ENCODE results near the gene ANXA11.

ANXA11 gene

GRCh38 chr10:80201608-80202141 is 3.7 kb downstream of the ANXA11 start:
- Mint-ChIP-seq H3K4me1 (ENCODE audit: low read depth) (peaks cover 54% of the 10 kb centered on the region), H3K4me3 (peak overlapping the region; percentile 55), H3K27ac (peak overlapping the region; percentile 65), H3K9me3 (no peaks in the 10 kb centered on the region), H3K36me3 (ENCODE audit: low read depth) (peaks cover 14% of the 10 kb centered on the region), H3K27me3 (ENCODE audit: low read depth) (no peaks in the 10 kb centered on the region)

- no peaks in the 10 kb centered on the region for H3K27me3 Mint-ChIP-seq (ENCODE audit: low read depth)
- H3K4me3 Mint-ChIP-seq, result no peak overlapping the region
- H3K36me3 Mint-ChIP-seq (ENCODE audit: low read depth), result peaks cover 20% of the 10 kb centered on the region
- peaks cover 58% of the 10 kb centered on the region for H3K4me1 Mint-ChIP-seq (ENCODE audit: low read depth)
- H3K27ac Mint-ChIP-seq, result peak overlapping the region; percentile 8
- no peaks in the 10 kb centered on the region for H3K9me3 Mint-ChIP-seq
Observed at GRCh38 chr10:80200687-80201086, 4.7 kb downstream of the ANXA11 start.

GRCh38 chr10:80200259-80200658 is 5.1 kb downstream of the ANXA11 start:
- Mint-ChIP-seq H3K4me3 (no peak overlapping the region), H3K27ac (no peak overlapping the region), H3K9me3 (no peaks in the 10 kb centered on the region), H3K27me3 (ENCODE audit: low read depth) (no peaks in the 10 kb centered on the region), H3K36me3 (ENCODE audit: low read depth) (peaks cover 23% of the 10 kb centered on the region), H3K4me1 (ENCODE audit: low read depth) (peaks cover 61% of the 10 kb centered on the region)

GRCh38 chr10:80199828-80200227 is 5.5 kb downstream of the ANXA11 start:
- no peaks in the 10 kb centered on the region for H3K27me3 Mint-ChIP-seq (ENCODE audit: low read depth)
- H3K9me3 Mint-ChIP-seq, result no peaks in the 10 kb centered on the region
- peaks cover 62% of the 10 kb centered on the region for H3K4me1 Mint-ChIP-seq (ENCODE audit: low read depth)
- peaks cover 25% of the 10 kb centered on the region for H3K36me3 Mint-ChIP-seq (ENCODE audit: low read depth)
- H3K27ac Mint-ChIP-seq, result no peak overlapping the region
- no peak overlapping the region for H3K4me3 Mint-ChIP-seq

GRCh38 chr10:80197972-80198916 is 7.1 kb downstream of the ANXA11 start:
- peaks cover 60% of the 10 kb centered on the region for H3K4me1 Mint-ChIP-seq (ENCODE audit: low read depth)
- H3K4me3 Mint-ChIP-seq, result no peak overlapping the region
- H3K9me3 Mint-ChIP-seq, result no peaks in the 10 kb centered on the region
- H3K36me3 Mint-ChIP-seq (ENCODE audit: low read depth), result peaks cover 24% of the 10 kb centered on the region
- no peaks in the 10 kb centered on the region for H3K27me3 Mint-ChIP-seq (ENCODE audit: low read depth)
- H3K27ac Mint-ChIP-seq, result no peak overlapping the region

GRCh38 chr10:80196950-80197315 is 8.4 kb downstream of the ANXA11 start:
- peaks cover 30% of the 10 kb centered on the region for H3K36me3 Mint-ChIP-seq (ENCODE audit: low read depth)
- H3K9me3 Mint-ChIP-seq, result peaks cover 4% of the 10 kb centered on the region
- peaks cover 58% of the 10 kb centered on the region for H3K4me1 Mint-ChIP-seq (ENCODE audit: low read depth)
- peak overlapping the region; percentile 7 for H3K4me3 Mint-ChIP-seq
- H3K27me3 Mint-ChIP-seq (ENCODE audit: low read depth), result no peaks in the 10 kb centered on the region
- peak overlapping the region; percentile 88 for H3K27ac Mint-ChIP-seq

DNA sequence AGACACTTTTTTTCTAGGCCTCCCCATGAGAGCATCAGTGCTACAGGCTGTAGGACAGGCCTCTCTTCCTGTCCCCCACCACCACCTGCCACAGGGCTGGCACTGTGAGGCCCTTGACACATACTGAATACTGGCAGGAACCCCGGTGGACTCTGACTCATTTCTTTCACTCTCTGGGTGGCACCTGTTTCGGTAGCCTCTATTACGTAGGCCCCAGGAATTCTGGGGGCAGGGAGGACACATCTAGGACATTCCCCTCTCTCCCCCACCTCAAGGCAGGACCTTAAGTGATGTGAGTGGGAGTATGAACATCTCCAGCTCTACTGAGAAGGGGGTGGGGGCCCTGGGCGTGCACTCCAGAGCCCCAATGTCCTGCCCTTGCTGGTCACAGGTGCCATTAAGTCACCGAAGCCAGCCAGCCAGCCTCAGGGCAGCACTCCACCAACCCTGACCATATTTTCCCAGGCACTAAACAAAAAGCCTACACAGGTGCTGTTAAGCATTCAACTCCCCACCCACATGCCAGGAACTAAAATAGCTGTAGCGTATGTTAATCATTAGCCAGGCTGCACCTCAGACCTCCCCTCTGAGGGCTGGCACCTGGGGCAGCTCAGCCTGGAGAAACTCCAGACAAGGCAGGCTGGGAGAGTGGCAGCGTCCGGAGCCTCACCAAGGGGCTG is 8.9 kb downstream of the ANXA11 start:
- Mint-ChIP-seq H3K36me3 (ENCODE audit: low read depth) (peaks cover 30% of the 10 kb centered on the region), H3K4me1 (ENCODE audit: low read depth) (peaks cover 58% of the 10 kb centered on the region), H3K4me3 (peak overlapping the region; percentile 40), H3K27ac (peak overlapping the region; percentile 88), H3K27me3 (ENCODE audit: low read depth) (no peaks in the 10 kb centered on the region), H3K9me3 (peaks cover 4% of the 10 kb centered on the region)

DNA sequence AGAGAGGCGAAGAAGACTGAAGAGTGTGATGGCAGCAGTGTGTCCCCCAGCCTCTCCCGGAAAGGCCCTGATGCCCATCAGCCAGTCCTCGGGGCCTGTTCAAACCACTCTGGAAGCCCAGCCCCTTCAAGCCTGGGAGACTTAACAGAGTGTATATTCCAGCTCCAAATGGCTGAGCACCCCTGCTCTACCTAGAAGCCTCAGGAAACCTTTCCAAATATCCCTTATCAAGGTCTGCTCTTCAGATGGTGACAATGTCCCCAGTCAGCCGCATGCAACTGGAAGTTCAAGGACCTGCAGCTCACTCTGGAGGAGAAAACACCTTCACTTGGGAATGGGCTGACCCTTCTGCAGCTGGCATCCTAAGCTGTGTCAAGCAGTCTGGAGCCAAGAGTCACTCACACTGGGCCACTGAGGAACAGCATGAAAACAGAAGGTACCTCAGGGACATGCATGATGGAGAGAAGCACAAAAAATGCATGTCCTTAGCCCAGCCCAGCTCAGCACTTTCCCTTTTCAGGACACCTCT is 10.2 kb downstream of the ANXA11 start:
- H3K4me3 Mint-ChIP-seq, result no peak overlapping the region
- H3K36me3 Mint-ChIP-seq (ENCODE audit: low read depth), result peaks cover 26% of the 10 kb centered on the region
- H3K27ac Mint-ChIP-seq, result peak overlapping the region; percentile 88
- H3K4me1 Mint-ChIP-seq (ENCODE audit: low read depth), result peaks cover 53% of the 10 kb centered on the region
- peaks cover 4% of the 10 kb centered on the region for H3K9me3 Mint-ChIP-seq
- no peaks in the 10 kb centered on the region for H3K27me3 Mint-ChIP-seq (ENCODE audit: low read depth)

GRCh38 chr10:80194373-80195045 is 10.8 kb downstream of the ANXA11 start:
- Mint-ChIP-seq H3K9me3 (peaks cover 4% of the 10 kb centered on the region), H3K27ac (no peak overlapping the region), H3K36me3 (ENCODE audit: low read depth) (peaks cover 26% of the 10 kb centered on the region), H3K27me3 (ENCODE audit: low read depth) (no peaks in the 10 kb centered on the region), H3K4me1 (ENCODE audit: low read depth) (peaks cover 57% of the 10 kb centered on the region), H3K4me3 (no peak overlapping the region)

- Mint-ChIP-seq H3K4me3 (no peak overlapping the region), H3K36me3 (ENCODE audit: low read depth) (peaks cover 28% of the 10 kb centered on the region), H3K9me3 (peaks cover 4% of the 10 kb centered on the region), H3K27me3 (ENCODE audit: low read depth) (no peaks in the 10 kb centered on the region), H3K27ac (no peak overlapping the region), H3K4me1 (ENCODE audit: low read depth) (peaks cover 63% of the 10 kb centered on the region)
Observed at GRCh38 chr10:80192553-80192952, 12.8 kb downstream of the ANXA11 start.

DNA sequence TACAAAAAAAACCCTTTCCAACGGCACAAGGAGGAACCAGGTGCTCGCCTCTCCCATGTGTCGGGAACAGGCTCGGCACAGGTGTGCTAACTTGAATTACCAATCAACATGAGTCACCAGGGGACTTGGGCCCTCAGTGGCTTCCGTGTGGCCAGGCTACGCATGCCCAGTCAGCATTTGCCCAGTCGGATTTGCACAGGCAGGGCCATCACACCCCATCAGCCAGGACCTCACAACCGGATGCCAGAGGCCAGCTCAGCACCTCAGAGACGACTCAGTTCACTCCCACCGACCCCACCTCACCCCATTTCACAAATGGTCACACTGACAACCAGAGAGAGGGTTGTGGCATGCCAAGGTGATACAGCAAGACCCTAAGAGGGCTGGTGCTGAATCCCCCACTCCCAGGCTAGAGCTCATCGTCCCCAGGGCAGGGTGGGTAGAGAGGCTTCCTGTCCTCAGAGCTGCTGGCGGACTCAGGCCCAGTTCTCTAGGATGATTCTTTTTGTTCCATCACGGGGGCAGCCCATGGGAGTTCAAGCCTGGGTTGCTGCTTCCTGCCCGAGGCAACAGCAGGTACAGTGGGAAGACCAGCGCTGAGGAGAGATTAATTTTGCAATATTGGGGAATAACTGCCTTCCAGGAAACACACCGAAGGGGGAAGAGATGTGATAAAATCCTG is 13.6 kb downstream of the ANXA11 start:
- Mint-ChIP-seq H3K4me1 (ENCODE audit: low read depth) (peaks cover 63% of the 10 kb centered on the region), H3K9me3 (peaks cover 4% of the 10 kb centered on the region), H3K36me3 (ENCODE audit: low read depth) (peaks cover 28% of the 10 kb centered on the region), H3K27ac (peak overlapping the region; percentile 81), H3K4me3 (peak overlapping the region; percentile 27), H3K27me3 (ENCODE audit: low read depth) (no peaks in the 10 kb centered on the region)

GRCh38 chr10:80188713-80189112 is 16.6 kb downstream of the ANXA11 start:
- H3K4me1 Mint-ChIP-seq (ENCODE audit: low read depth), result peaks cover 63% of the 10 kb centered on the region
- H3K27me3 Mint-ChIP-seq (ENCODE audit: low read depth), result no peaks in the 10 kb centered on the region
- peak overlapping the region; percentile 91 for H3K27ac Mint-ChIP-seq
- peak overlapping the region; percentile 66 for H3K4me3 Mint-ChIP-seq
- peaks cover 20% of the 10 kb centered on the region for H3K36me3 Mint-ChIP-seq (ENCODE audit: low read depth)
- H3K9me3 Mint-ChIP-seq, result peaks cover 4% of the 10 kb centered on the region

- peaks cover 62% of the 10 kb centered on the region for H3K4me1 Mint-ChIP-seq (ENCODE audit: low read depth)
- no peaks in the 10 kb centered on the region for H3K27me3 Mint-ChIP-seq (ENCODE audit: low read depth)
- H3K9me3 Mint-ChIP-seq, result peaks cover under 1% of the 10 kb centered on the region
- peaks cover 17% of the 10 kb centered on the region for H3K36me3 Mint-ChIP-seq (ENCODE audit: low read depth)
- H3K27ac Mint-ChIP-seq, result peak overlapping the region; percentile 94
- H3K4me3 Mint-ChIP-seq, result peak overlapping the region; percentile 70
Observed at GRCh38 chr10:80187465-80188409, 17.6 kb downstream of the ANXA11 start.
